Neuron (in vitro differentiated cells): ENCODE data around the gene CITED1.

ENCODE experiments used
- H2AFZ ChIP-seq: one replicate; pipeline ENCODE4 v1.6.1; 2013; ENCODE audit warnings: low read depth, mild to moderate bottlenecking, inconsistent platforms, low read length, moderate library complexity
- H3K27me3 ChIP-seq: one replicate; pipeline ENCODE4 v1.6.1; 2013; ENCODE audit warnings: low read length; ENCODE audit not compliant: insufficient read depth
- H3K36me3 ChIP-seq: one replicate; pipeline ENCODE4 v1.6.1; 2013; ENCODE audit warnings: low read length; ENCODE audit not compliant: insufficient read depth
- H3K4me1 ChIP-seq: one replicate; pipeline ENCODE4 v1.6.1; 2013; ENCODE audit warnings: low read length; ENCODE audit not compliant: insufficient read depth
- H3K4me3 ChIP-seq: 2 replicates; pipeline ENCODE4 v1.5.1; 2013; ENCODE audit warnings: mild to moderate bottlenecking, low read length, moderate library complexity
- H3K9me3 ChIP-seq: one replicate; pipeline ENCODE4 v1.6.1; 2013; ENCODE audit warnings: low read length

Gene CITED1

DNA sequence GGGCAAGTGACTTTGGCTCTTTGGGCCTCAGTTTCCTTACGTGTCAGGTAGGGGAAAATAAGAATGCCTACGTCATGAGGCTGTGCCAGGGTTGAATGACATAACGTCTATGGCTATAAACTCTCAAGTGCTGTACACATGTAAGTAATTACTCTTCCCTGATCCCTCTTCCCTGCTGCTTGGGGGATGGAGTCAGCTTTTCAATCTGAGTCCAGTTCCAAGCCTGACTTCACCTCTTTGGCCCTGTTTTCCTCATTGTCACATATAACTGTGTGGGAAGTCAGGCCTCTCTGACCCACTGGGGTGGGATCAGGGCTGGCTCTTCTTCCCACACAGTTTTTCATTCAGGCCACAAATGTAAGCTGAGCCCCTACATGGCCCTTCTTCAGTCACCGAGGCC is 11.4 kb upstream of the CITED1 start:
- Histone ChIP-seq H2AFZ (no peak overlapping the region), H3K4me1 (no peaks in the 10 kb centered on the region), H3K36me3 (no peaks in the 10 kb centered on the region), H3K27me3 (peaks cover 39% of the 10 kb centered on the region), H3K9me3 (no peaks in the 10 kb centered on the region), H3K4me3 (no peak overlapping the region)

DNA sequence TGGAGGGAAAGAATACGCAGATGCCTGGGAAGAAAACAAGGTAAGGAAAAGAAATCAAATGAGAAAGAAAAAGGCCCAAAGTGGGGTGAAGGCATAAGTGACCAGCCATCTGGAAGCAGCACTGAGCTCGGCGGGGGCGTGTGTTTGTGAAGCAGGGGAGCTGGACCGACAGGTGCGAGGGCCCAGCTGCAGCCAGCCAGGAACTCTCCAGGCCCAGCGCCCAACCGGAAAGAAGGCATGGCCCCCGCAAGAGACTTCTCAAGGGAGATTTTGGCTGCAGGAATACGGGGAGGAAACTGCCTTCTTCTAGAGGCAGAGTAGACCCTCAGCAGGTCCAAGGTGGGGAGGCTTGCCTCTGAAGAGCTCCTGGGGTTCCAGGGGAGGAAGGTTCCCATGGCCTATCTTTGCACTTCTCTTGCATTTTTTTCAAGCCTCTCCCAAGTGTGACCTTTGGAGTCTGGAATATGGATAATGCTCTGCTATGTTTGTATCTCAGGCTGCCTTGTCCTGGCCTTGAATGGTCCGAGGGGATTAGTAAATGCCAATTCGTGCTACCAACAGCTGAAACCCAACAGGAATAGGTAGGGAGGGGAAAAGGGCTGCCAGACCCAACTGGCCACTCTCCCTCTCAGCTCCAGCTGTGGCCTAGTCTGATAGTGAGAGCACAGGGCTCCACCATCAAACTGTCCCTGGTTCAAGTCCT is 10.8 kb upstream of the CITED1 start:
- Histone ChIP-seq H3K4me1 (no peaks in the 10 kb centered on the region), H2AFZ (no peak overlapping the region), H3K36me3 (no peaks in the 10 kb centered on the region), H3K4me3 (no peak overlapping the region), H3K9me3 (no peaks in the 10 kb centered on the region), H3K27me3 (peaks cover 39% of the 10 kb centered on the region)

DNA sequence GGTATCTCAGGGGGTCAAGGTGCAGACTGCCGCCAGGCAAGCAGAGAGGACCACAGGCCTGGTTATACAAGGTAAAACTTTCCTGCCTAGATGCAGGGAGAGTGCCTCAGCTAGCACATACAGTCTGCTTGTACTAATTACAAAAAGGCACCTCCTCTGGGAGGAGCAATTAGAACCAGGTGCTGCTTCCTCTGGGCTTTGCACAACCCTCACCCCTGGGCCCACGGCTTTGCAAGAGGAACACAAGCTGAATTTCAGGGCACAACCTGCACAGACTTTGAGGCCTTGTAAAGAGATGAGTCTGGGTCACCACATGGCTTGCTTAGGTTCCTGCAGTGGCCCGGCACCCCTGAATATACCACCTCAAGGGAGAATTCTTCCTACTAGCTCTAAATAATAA is 9.2 kb upstream of the CITED1 start:
- Histone ChIP-seq H3K9me3 (no peaks in the 10 kb centered on the region), H2AFZ (no peak overlapping the region), H3K36me3 (no peaks in the 10 kb centered on the region), H3K4me1 (no peaks in the 10 kb centered on the region), H3K27me3 (peaks cover 39% of the 10 kb centered on the region), H3K4me3 (no peak overlapping the region)

DNA sequence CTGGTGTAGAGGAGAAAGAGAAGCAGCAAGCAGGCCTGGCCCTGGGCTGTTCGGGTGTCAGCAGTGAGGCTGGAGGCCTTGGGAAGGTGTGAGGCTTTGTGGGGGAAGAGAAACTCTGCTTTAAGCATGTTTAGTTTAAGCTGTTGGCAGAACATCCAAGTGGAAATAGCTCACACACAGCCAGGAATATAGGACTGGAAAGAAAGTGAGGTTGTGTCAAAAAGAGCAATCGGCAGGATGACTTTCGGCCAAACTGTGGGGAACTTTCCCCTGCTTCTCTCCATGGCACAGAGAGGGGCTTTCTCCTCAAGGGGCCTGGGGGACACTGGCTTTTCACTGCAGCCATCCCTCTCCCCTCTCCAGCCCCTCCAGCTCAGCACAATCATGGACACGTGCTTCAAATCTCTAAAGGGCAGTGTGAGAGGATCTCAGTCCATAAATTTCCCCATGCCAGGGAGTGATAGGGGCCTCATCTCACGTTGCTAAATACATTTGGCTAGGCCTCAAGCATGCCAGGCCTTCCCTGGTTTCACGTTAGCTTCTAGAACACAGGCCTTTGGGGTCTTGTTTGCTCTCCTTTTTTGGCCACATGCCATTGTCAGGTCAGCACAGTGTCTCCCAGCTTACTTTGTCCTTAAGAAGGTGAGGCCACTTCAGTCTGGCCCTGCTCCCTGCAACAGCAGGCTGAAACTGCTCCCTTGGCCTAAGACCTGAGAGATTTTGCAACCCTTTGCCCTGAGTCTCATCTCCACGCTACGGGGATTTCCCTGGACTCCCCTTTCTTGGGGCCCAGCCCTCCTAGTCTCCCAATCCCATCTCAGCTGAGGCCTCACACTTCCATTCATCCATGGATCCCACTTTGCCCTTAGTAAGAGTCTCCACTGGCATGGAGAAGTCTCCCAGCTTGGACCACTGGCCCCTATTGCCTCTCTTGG is 8.3 kb upstream of the CITED1 start:
- Histone ChIP-seq H3K27me3 (peaks cover 39% of the 10 kb centered on the region), H2AFZ (no peak overlapping the region), H3K36me3 (no peaks in the 10 kb centered on the region), H3K9me3 (no peaks in the 10 kb centered on the region), H3K4me3 (no peak overlapping the region), H3K4me1 (peaks cover 2% of the 10 kb centered on the region)

DNA sequence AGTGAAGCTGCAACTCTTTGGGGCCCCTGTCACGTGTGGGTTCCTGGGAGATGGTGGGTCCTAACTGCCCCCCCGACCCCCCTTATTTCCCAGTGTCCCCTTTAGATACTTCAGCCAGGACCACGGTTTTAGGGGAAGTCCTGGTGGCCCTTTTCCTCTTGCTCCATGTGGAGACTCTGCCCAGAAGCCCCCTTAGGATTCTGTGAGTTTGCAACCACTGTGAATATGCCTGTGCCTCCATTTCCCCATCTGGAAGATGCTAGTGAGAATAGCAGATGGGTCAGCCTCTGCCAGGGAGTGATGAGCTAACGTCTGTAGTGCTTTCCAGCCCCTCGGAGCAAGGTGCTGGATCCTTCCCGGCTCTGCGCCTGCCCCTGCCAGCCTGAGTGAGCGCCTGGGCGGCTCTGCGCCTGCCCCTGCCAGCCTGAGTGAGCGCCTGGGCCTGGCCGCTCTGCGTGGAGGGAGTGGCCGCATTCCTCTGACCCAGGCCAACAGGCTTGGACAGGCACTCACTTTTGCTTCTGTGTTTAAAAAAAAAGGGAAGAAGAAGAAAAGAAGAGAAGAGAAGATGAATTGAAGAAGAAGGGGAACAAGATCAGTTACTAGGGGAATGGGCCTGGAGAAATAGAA is 6.7 kb upstream of the CITED1 start:
- no peak overlapping the region for H2AFZ ChIP-seq

DNA sequence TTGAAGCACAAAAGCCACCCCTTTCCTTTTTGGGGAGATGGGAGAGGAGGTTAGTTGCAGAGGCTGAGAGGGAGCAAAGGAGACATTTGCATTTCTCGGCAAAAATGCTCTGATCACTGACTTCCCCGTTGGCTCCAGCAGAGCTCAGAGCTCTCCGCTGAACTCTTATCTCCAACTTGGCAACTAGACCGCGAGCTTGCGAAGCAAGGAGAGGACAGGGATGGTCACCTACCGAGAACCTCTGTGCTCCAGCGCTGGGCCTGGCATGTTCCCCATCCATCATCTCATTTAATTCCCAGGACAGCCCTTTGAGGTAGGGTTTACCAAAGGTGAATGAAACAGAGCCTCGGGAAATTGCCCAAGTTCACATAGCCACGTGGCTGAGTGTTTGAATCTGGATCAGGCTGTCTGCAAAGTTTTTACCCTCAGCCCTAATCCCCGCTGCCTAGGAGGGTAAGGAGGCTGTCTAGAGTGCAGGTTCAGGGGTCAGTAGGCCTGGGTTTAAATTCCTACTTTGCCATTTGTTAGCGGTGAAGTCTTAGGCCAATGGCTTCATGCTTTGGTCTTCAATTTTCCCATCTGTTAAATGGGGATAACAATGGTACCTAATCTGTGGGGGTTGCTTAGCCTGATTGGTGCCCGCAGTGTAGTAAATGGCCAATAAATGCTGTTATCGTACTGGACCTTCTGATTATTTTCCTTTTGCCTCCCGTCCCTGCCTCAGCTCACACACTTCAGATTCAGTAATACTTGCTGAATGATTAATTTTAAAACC is 3.8 kb upstream of the CITED1 start:
- H2AFZ ChIP-seq: peak overlapping the region; percentile 2
- no peaks in the 10 kb centered on the region for H3K9me3 ChIP-seq
- no peaks in the 10 kb centered on the region for H3K36me3 ChIP-seq
- peaks cover 5% of the 10 kb centered on the region for H3K4me1 ChIP-seq
- peak overlapping the region; percentile 34 for H3K4me3 ChIP-seq
- H3K27me3 ChIP-seq: peaks cover 52% of the 10 kb centered on the region

More for the DNA sequence above, 6.7 kb upstream of the CITED1 start:
- H3K4me3 ChIP-seq: no peak overlapping the region
- peaks cover 3% of the 10 kb centered on the region for H3K4me1 ChIP-seq
- no peaks in the 10 kb centered on the region for H3K36me3 ChIP-seq
- H3K9me3 ChIP-seq: no peaks in the 10 kb centered on the region
- H3K27me3 ChIP-seq: peaks cover 44% of the 10 kb centered on the region

DNA sequence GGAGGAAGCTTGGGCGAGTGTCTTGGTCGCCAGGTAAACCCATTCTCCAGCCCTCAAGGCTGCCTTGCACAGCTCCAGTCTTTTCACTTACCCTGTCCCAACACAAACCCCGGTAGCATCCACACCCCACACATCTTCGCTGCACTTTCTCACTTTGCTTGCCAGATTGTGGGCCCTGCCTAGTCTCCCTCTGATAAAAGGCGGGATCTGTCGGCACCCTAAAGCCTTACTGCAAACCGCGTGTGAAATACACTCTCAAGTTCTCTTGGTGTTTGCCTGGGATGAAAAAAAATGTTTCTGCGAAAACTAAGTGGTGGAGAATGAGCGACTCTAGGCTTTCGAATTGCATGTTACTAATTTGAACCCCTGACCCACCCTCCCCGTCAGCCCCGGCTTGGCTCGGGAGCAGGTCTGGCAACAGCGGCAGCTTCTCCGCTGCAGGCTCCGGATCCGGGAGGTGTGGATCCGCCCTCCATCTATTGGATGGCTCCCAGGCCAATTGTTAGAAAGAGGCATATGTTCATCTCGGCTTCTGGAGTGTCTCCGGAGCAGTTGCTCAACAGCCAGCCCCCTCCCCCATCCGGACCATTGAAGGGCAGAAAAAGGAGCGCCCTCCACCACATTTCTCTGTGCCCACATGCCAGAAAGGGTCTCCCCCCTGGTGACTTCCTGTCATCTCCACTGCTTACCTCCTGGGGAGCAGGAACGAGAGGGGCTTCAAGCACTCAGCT is 3.0 kb upstream of the CITED1 start:
- Histone ChIP-seq H3K4me3 (peak overlapping the region; percentile 34), H3K36me3 (no peaks in the 10 kb centered on the region), H2AFZ (peak overlapping the region; percentile 2), H3K27me3 (peaks cover 45% of the 10 kb centered on the region), H3K9me3 (no peaks in the 10 kb centered on the region), H3K4me1 (peaks cover 7% of the 10 kb centered on the region)

DNA sequence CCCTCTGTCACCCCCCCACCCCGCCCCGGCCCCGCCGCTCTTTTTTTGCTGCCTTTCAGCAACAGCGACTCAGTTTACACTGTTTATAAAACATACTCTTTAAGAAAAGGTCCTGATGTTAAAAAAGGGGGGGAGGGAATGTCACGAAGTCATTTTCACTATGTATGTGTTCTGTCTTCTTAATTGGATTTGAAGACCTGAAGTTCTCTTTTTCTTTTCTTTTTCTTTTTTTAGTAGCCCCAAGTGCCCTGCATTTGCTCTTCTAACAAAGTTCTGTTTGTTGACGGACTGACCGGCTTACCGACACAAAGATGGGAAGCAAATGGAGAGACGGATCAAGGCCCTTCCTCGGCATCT is 2.5 kb upstream of the CITED1 start:
- Histone ChIP-seq H2AFZ (no peak overlapping the region), H3K27me3 (peaks cover 40% of the 10 kb centered on the region), H3K36me3 (no peaks in the 10 kb centered on the region), H3K4me3 (no peak overlapping the region), H3K9me3 (no peaks in the 10 kb centered on the region), H3K4me1 (peaks cover 7% of the 10 kb centered on the region)

DNA sequence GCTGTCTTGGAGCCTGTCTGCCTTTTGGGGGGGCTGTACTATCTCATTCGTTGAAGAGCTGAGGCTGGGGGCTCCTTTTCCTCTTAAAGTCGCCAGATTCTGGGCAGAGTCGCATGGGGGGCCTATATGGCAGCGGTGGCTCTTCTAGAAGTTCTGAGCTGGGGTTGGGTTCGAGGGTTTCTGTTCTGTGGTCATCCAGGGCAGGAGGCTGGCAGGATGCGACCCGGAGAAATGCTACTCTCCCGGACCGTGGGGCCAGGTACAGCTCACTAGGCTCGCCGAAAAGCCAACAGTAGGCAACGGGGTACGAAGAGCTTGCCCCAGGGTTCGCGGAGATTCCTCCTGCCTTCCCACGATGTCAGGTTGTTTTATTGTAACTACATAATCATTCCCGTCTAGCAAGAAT is 1.9 kb upstream of the CITED1 start:
- peaks cover 7% of the 10 kb centered on the region for H3K4me1 ChIP-seq
- no peaks in the 10 kb centered on the region for H3K36me3 ChIP-seq
- peaks cover 43% of the 10 kb centered on the region for H3K27me3 ChIP-seq
- no peak overlapping the region for H3K4me3 ChIP-seq
- H3K9me3 ChIP-seq: no peaks in the 10 kb centered on the region
- H2AFZ ChIP-seq: peak overlapping the region; percentile 40

DNA sequence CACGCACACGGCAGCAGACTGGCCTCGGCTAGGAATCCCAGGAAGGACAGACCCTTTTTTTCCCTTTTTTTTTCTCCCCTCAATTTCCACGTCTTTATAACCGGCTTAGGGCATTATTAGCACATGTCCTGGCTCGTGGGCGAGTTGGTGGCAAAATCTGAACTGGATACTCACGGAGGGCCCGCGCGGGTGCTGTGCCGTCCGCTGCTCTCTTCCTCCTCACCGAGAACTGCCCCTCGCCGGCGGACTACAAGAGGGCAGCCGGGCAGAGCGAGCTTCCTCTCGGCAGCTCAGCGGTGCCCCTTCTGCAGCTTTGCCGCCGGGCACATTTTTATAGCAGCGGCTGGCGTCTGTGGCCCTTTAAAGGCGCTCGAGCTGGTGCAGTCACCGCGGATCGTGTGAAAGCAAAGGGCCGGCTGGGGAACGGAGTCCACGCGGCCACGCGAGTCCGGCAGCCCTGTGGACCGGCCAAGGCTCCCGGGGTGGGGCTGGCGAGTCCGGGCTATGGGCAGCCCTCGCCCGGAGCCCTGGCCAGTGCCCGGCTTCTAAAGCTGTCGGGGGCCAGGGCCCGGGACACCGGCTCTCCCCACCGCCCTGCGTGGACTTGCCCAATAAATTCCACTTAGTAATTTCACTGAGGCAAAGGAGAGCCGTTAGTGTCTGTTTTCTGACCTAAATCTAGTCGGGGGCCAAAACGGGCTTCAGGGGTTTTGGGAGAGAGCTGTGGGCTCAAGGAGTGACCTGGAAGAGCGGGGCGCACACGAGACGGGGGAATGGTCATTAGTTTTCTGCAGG is 1.3 kb upstream of the CITED1 start:
- Histone ChIP-seq H2AFZ (peak overlapping the region; percentile 40), H3K4me1 (peaks cover 7% of the 10 kb centered on the region), H3K27me3 (peaks cover 40% of the 10 kb centered on the region), H3K4me3 (peak overlapping the region; percentile 69), H3K36me3 (no peaks in the 10 kb centered on the region), H3K9me3 (no peaks in the 10 kb centered on the region)

DNA sequence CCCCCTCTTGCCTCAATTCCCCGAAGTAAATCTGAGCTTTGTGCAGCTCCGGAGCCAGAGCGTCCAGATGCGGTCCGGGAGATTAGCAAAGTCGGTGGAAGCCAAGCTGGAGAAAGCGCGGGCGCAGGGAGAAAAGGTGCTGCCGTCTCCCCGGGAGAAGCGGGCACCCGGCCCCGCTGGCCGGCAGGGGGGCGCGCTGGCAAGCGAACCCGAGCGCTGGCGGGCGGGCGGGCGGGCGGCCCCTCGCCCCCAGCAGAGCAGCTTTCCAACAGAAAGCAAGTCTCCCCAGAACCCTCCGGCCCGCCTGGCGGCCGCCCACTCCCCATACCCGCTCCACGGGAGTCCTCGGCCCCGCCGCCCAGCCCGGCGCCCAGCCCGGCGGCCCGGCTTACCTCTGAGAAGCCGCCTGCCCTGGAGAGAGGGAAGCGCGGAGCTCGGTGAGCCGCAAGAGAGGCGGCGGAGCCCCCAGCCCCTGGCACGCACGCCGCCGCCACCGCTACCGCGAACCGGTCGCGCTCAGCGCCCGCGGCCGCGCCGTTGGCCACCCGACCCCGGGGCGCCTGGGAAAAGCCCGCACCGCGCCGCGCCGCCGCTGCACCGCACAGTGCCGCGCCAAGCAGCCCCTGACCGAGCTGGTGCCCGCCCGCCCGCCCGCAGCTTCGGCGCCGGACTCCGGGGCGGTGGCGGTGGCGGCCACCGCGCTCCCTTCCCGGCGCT is 529 bp upstream of the CITED1 start:
- Histone ChIP-seq H2AFZ (peak overlapping the region; percentile 49), H3K36me3 (peaks cover 2% of the 10 kb centered on the region), H3K4me1 (peaks cover 7% of the 10 kb centered on the region), H3K4me3 (peak overlapping the region; percentile 69), H3K9me3 (no peaks in the 10 kb centered on the region), H3K27me3 (peaks cover 42% of the 10 kb centered on the region)
